Keratinocyte (primary cell): Measurements from ENCODE around the gene PDZD2. TPM values are rescaled to one million over a fixed set of nuclear protein-coding genes. Genes with fewer than 3 reads are reported as not detected.

Source experiments
- DNase-seq: peaks from one replicate; pipeline ENCODE4 v3.0.0-alpha.2; 2011; ENCODE audit warnings: low read depth, missing footprints, low spot score
- FAIRE-seq: peaks from 2 replicates; lab custom pipeline; 2011; peaks lifted over from hg19 to GRCh38; lab: Jason Lieb, UNC
- H2AFZ ChIP-seq: 2 replicates; pipeline ENCODE4 v1.6.0; 2012; ENCODE audit warnings: low read length, control low read depth, inconsistent platforms; ENCODE audit not compliant: control insufficient read depth
- H3K27ac ChIP-seq: 2 replicates; pipeline ENCODE4 v1.5.1; 2011; ENCODE audit warnings: low read length; ENCODE audit not compliant: control insufficient read depth, insufficient read depth
- H3K27me3 ChIP-seq: 3 replicates; pipeline ENCODE4 v1.6.0; 2011; ENCODE audit warnings: low read length; ENCODE audit not compliant: control insufficient read depth, insufficient read depth; ENCODE audit errors: extremely low read depth
- H3K36me3 ChIP-seq, 2 experiments: 2 replicates in 1 of 2; 3 replicates in 1 of 2; pipeline ENCODE4 v1.5.1; 2011; ENCODE audit warnings: low read length in 2 of 2, mild to moderate bottlenecking in 1 of 2; ENCODE audit not compliant: control insufficient read depth in 2 of 2, insufficient read depth in 2 of 2; ENCODE audit errors: extremely low read depth in 1 of 2
- H3K4me1 ChIP-seq: 3 replicates; pipeline ENCODE4 v1.5.1; 2011; ENCODE audit warnings: low read length; ENCODE audit not compliant: control insufficient read depth, insufficient read depth; ENCODE audit errors: extremely low read depth
- H3K4me2 ChIP-seq: 3 replicates; pipeline ENCODE4 v1.6.0; 2011; ENCODE audit warnings: low read depth, low read length; ENCODE audit not compliant: control insufficient read depth, insufficient read depth; ENCODE audit errors: extremely low read depth
- H3K4me3 ChIP-seq, 3 experiments: fragments of 200-600 bp in 1 of 3; sonication (generic) in 1 of 3; 2 replicates in 2 of 3; 3 replicates in 1 of 3; pipeline ENCODE4 v1.5.1; 2011 to 2016; ENCODE audit warnings: low read length in 3 of 3, mild to moderate bottlenecking in 3 of 3, control low read depth in 2 of 3, inconsistent platforms in 1 of 3, low read depth in 1 of 3, mixed read lengths in 1 of 3, mixed run types in 1 of 3, moderate library complexity in 1 of 3; ENCODE audit not compliant: control insufficient read depth in 2 of 3, insufficient read depth in 2 of 3; ENCODE audit errors: extremely low read depth in 1 of 3
- H3K79me2 ChIP-seq: 2 replicates; pipeline ENCODE4 v1.6.0; 2012; ENCODE audit warnings: low read length; ENCODE audit not compliant: control insufficient read depth, insufficient read depth
- H3K9ac ChIP-seq: 3 replicates; pipeline ENCODE4 v1.6.0; 2011; ENCODE audit warnings: low read length; ENCODE audit not compliant: control insufficient read depth, insufficient read depth; ENCODE audit errors: extremely low read depth
- H3K9me1 ChIP-seq: 3 replicates; pipeline ENCODE4 v1.6.0; 2011; ENCODE audit warnings: low read length; ENCODE audit not compliant: control insufficient read depth, insufficient read depth; ENCODE audit errors: extremely low read depth
- H3K9me3 ChIP-seq: 2 replicates; pipeline ENCODE4 v1.5.1; 2012; ENCODE audit warnings: low read depth, low read length; ENCODE audit not compliant: control insufficient read depth
- H4K20me1 ChIP-seq: 3 replicates; pipeline ENCODE4 v1.6.0; 2011; ENCODE audit warnings: low read length; ENCODE audit not compliant: control insufficient read depth, insufficient read depth; ENCODE audit errors: extremely low read depth
- CTCF ChIP-seq, 3 experiments: IDR thresholded peaks in 1 of 3; conservative IDR thresholded peaks in 1 of 3; optimal IDR thresholded peaks in 1 of 3; 2 replicates in 2 of 3; 3 replicates in 1 of 3; pipeline versions ENCODE3 to v1.5.1; 2011; ENCODE audit warnings: low read length in 3 of 3, mild to moderate bottlenecking in 3 of 3, moderate library complexity in 2 of 3, control low read depth in 1 of 3, inconsistent platforms in 1 of 3; ENCODE audit not compliant: insufficient read depth in 2 of 3; ENCODE audit errors: extremely low read depth in 1 of 3
- EZH2 ChIP-seq: IDR thresholded peaks from one replicate; pipeline ENCODE4 v1.6.1; 2012; ENCODE audit warnings: inconsistent platforms, mild to moderate bottlenecking, low read length, moderate library complexity
- dilution Hi-C: fragments of 300-500 bp; cut with MboI; formaldehyde crosslinking; loops from one replicate; pipeline ENCODE4 v1.7.0; 2020; ENCODE audit warnings: low sequenced_read_pairs; ENCODE audit not compliant: extremely low pct_ligation_motif_present
- polyA plus RNA-seq, 5 experiments: library from polyadenylated mRNA; depleted of rRNA in 3 of 5; stranded (reverse) in 3 of 5; stranded (forward) in 1 of 5; unstranded in 1 of 5; fragments of >200 nt; gene quantifications; 1 replicate in 1 of 5; 2 replicates in 3 of 5; 3 replicates in 1 of 5; pipeline versions ENCODE4 v1.2.1 to v1.2.3, GENCODE V29; 2011 to 2012; ENCODE audit warnings: missing spikeins in 2 of 5, low read depth in 1 of 5, low replicate concordance in 1 of 5

PDZD2 gene
- polyA plus RNA-seq, 1 donor (not counting 4 experiments of a cell fraction or from before 2014, with no cell fraction given) = 7.3 TPM

GRCh38 chr5:31860278-31860677, 221.3 kb downstream of the PDZD2 start:
- Histone ChIP-seq H3K79me2 (no peaks in the 10 kb centered on the region), H3K4me3 (no peak overlapping the region), H3K9ac (no peak overlapping the region), H3K36me3 (no peaks in the 10 kb centered on the region), H3K9me3 (peaks cover 3% of the 10 kb centered on the region), H3K9me1 (no peaks in the 10 kb centered on the region), H3K27ac (no peak overlapping the region), H4K20me1 (no peaks in the 10 kb centered on the region), H3K4me2 (no peak overlapping the region), H3K27me3 (no peaks in the 10 kb centered on the region), H2AFZ (no peak overlapping the region), H3K4me1 (peaks cover 12% of the 10 kb centered on the region)
- FAIRE-seq (no peak), DNase-seq (no peak)
- TF ChIP-seq CTCF (optimal IDR thresholded peaks at IDR 0.05 in 1 of 3, IDR thresholded peaks at IDR 0.05 in 1 of 3, conservative IDR thresholded peaks at IDR 0.05 in 1 of 3; ENCODE audit: extremely low read depth in 1 of 3, insufficient read depth in 2 of 3, low read length in 3 of 3) (no peak), EZH2 (no peak)
- dilution Hi-C loops = no loop called here

GRCh38 chr5:31860726-31861433, 221.9 kb downstream of the PDZD2 start:
- Histone ChIP-seq H3K9ac (no peak overlapping the region), H3K9me3 (peaks cover 3% of the 10 kb centered on the region), H3K27me3 (no peaks in the 10 kb centered on the region), H3K4me2 (no peak overlapping the region), H3K4me1 (peaks cover 8% of the 10 kb centered on the region), H3K27ac (no peak overlapping the region), H3K36me3 (no peaks in the 10 kb centered on the region), H4K20me1 (no peaks in the 10 kb centered on the region), H3K79me2 (no peaks in the 10 kb centered on the region), H3K9me1 (no peaks in the 10 kb centered on the region), H3K4me3 (no peak overlapping the region), H2AFZ (no peak overlapping the region)
- dilution Hi-C loops = no loop called here
- peak; percentile 75 for FAIRE-seq
- TF ChIP-seq EZH2 = no peak
- TF ChIP-seq CTCF (optimal IDR thresholded peaks at IDR 0.05 in 1 of 3, IDR thresholded peaks at IDR 0.05 in 1 of 3, conservative IDR thresholded peaks at IDR 0.05 in 1 of 3; ENCODE audit: extremely low read depth in 1 of 3, insufficient read depth in 2 of 3, low read length in 3 of 3) = no peak
- no peak for DNase-seq
